Measurements from ENCODE around the gene BIK.

DNA sequence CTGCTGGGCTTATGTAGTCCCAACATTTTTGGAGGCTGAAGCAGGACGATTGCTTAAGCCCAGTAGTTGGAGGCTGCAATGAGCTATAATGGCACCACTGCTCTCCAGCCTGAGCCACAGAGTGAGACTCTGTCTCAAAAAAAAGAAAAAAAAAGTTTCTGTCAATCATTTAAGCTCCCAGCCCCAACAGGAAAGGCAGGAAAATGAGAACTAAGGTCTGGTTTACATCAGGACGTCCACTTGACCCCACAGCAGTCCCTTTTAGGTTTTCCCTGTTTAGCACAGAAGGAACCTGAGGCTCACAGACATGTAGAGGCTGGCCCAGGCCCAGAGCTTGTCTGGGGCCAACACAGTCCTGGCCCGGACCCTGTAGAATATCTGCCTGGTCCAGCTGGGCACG, 12.2 kb upstream of the BIK start:
- TF ChIP-seq, protein P1, sequence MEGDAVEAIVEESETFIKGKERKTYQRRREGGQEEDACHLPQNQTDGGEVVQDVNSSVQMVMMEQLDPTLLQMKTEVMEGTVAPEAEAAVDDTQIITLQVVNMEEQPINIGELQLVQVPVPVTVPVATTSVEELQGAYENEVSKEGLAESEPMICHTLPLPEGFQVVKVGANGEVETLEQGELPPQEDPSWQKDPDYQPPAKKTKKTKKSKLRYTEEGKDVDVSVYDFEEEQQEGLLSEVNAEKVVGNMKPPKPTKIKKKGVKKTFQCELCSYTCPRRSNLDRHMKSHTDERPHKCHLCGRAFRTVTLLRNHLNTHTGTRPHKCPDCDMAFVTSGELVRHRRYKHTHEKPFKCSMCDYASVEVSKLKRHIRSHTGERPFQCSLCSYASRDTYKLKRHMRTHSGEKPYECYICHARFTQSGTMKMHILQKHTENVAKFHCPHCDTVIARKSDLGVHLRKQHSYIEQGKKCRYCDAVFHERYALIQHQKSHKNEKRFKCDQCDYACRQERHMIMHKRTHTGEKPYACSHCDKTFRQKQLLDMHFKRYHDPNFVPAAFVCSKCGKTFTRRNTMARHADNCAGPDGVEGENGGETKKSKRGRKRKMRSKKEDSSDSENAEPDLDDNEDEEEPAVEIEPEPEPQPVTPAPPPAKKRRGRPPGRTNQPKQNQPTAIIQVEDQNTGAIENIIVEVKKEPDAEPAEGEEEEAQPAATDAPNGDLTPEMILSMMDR (conservative IDR thresholded peaks at IDR 0.05; ENCODE audit: low read depth in 2 of 2) = no peak
- TF ChIP-seq, protein P2, sequence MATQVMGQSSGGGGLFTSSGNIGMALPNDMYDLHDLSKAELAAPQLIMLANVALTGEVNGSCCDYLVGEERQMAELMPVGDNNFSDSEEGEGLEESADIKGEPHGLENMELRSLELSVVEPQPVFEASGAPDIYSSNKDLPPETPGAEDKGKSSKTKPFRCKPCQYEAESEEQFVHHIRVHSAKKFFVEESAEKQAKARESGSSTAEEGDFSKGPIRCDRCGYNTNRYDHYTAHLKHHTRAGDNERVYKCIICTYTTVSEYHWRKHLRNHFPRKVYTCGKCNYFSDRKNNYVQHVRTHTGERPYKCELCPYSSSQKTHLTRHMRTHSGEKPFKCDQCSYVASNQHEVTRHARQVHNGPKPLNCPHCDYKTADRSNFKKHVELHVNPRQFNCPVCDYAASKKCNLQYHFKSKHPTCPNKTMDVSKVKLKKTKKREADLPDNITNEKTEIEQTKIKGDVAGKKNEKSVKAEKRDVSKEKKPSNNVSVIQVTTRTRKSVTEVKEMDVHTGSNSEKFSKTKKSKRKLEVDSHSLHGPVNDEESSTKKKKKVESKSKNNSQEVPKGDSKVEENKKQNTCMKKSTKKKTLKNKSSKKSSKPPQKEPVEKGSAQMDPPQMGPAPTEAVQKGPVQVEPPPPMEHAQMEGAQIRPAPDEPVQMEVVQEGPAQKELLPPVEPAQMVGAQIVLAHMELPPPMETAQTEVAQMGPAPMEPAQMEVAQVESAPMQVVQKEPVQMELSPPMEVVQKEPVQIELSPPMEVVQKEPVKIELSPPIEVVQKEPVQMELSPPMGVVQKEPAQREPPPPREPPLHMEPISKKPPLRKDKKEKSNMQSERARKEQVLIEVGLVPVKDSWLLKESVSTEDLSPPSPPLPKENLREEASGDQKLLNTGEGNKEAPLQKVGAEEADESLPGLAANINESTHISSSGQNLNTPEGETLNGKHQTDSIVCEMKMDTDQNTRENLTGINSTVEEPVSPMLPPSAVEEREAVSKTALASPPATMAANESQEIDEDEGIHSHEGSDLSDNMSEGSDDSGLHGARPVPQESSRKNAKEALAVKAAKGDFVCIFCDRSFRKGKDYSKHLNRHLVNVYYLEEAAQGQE (IDR thresholded peaks at IDR 0.05; ENCODE audit: unreplicated experiment) = no peak
- TF ChIP-seq POLR2AphosphoS5 (IDR thresholded peaks at IDR 0.05; ENCODE audit: low read depth) = no peak
- TF ChIP-seq CREB1 (CRISPR knock-in tag; IDR thresholded peaks at IDR 0.05; ENCODE audit: low read depth) = no peak
